ENCODE data around the gene YTHDF1. TPM values are rescaled to one million over a fixed set of nuclear protein-coding genes. Genes with fewer than 3 reads are reported as not detected.
A peak's percentile ranks its signal among the peaks of the same experiment; 100 is the strongest.

The YTHDF1 gene
- total and polyA plus RNA-seq, 2 experiments from 2014 or later: 35.9 to 57.4 TPM

DNA sequence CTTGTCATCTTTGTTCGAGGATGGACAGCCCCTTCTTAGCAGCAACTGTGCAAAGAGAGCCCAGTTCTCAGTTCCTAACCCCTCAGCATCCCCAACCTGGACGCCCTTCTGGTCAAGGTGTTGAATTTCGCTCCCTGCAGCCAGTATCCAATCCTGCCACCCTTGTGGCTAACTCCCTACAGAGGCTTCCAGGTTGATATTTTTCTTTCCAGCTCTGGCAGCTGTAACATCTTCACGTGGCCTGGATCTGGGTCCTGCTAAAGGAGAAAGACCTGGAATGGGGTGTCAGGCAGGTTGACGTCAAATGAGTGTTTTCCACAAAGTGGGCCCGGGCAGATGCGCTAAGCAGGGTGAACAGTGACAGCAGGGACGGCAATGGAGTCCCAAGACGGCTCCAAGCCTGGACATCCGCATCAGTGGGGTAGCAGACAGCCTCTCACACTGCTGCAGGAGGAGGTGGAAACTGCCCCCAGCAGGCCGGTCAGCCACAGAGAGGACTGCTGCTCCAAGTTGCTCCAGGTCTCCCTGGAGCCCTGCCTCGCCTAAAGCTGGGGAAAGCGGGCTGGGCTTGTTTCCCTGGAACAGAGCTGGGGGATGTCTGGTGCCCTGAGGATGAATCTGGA is 1.0 kb upstream of the YTHDF1 start:
- no peaks in the 10 kb centered on the region for H3K27me3 ChIP-seq
- H3K9me3 ChIP-seq (ENCODE audit: low read depth): no peaks in the 10 kb centered on the region
- TF ChIP-seq, protein P1, sequence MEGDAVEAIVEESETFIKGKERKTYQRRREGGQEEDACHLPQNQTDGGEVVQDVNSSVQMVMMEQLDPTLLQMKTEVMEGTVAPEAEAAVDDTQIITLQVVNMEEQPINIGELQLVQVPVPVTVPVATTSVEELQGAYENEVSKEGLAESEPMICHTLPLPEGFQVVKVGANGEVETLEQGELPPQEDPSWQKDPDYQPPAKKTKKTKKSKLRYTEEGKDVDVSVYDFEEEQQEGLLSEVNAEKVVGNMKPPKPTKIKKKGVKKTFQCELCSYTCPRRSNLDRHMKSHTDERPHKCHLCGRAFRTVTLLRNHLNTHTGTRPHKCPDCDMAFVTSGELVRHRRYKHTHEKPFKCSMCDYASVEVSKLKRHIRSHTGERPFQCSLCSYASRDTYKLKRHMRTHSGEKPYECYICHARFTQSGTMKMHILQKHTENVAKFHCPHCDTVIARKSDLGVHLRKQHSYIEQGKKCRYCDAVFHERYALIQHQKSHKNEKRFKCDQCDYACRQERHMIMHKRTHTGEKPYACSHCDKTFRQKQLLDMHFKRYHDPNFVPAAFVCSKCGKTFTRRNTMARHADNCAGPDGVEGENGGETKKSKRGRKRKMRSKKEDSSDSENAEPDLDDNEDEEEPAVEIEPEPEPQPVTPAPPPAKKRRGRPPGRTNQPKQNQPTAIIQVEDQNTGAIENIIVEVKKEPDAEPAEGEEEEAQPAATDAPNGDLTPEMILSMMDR (IDR thresholded peaks at IDR 0.05; ENCODE audit: poor library complexity): no peak
- TF ChIP-seq EZH2phosphoT487 (IDR thresholded peaks at IDR 0.05; ENCODE audit: low read depth, severe bottlenecking, unreplicated experiment): no peak
- TF ChIP-seq EZH2 (IDR thresholded peaks at IDR 0.05; ENCODE audit: borderline replicate concordance): no peak
- peak overlapping the region; percentile 96 for H3K27ac ChIP-seq
- 80% methylated on average over 13 of the region's 13 CpGs for WGBS (ENCODE audit: low lambda C conversion rate, missing lambda C conversion rate)
- no peaks in the 10 kb centered on the region for H3K9me2 ChIP-seq (replicated peaks; ENCODE audit: insufficient read depth)
- peak overlapping the region; percentile 96 for H3K4me2 ChIP-seq
- H3K4me3 ChIP-seq: peak overlapping the region; percentile 55
- H3K79me2 ChIP-seq: peaks cover 38% of the 10 kb centered on the region
- DNase-seq (ENCODE audit: low spot score): no peak
- no peaks in the 10 kb centered on the region for H3K36me3 ChIP-seq (replicated peaks; ENCODE audit: insufficient read depth, low read depth)
- H2AFZ ChIP-seq: peak overlapping the region; percentile 97
- H4K20me1 ChIP-seq (ENCODE audit: insufficient read depth, poor library complexity, severe bottlenecking): peaks cover 37% of the 10 kb centered on the region
- H3K4me1 ChIP-seq (ENCODE audit: insufficient read depth): peaks cover 34% of the 10 kb centered on the region

DNA sequence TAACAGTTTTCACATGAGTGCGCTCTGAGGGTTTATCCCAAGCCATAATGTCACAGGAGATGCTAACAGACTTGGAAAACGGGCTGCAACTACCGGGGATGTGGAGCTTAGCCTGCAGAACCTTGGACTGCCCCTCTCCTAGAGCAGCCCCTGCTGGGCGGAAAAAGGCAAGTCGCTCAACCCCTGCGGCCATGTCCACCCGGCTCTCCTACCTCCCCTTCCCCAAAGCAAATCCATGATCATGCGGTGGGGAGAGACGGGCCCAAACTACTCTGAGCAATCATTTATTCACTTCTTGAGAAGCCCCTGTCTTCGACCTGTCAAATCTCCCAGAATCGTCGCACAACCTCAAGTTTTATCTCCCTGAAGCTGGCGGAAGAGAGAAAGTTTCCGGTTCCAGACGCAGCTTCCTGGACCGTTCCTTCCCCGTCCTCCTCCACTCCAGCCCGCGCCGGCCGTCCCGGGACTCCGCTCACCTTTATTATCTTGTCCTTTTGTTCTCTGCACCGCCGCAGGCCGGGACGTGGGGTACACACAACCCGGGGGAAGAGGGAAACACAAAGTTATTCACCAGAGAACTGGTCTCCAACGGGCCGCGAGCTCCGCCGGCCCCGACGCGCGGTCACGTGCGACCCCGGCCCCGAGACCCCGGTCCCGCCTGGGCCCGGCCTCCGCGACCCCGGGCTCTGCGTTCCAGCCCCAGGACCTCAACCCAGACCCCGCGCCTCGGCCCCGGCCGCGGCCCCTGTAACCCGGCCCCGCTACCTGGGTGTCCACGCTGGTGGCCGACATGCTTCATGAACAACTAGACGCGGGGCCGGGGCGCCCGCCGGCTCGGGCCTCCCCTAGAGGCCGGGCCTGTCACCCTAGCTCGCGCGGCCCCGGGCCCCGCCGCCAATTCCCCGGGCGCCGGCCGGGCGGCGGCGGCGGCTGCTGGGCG is 560 bp downstream of the YTHDF1 start:
- peak overlapping the region; percentile 85 for H3K4me2 ChIP-seq
- 3% methylated on average over 57 of the region's 81 CpGs for WGBS (ENCODE audit: low lambda C conversion rate, missing lambda C conversion rate)
- peak overlapping the region; percentile 76 for H2AFZ ChIP-seq
- no peaks in the 10 kb centered on the region for H3K36me3 ChIP-seq (replicated peaks; ENCODE audit: insufficient read depth, low read depth)
- TF ChIP-seq, protein P1 (IDR thresholded peaks at IDR 0.05; ENCODE audit: poor library complexity): peak; percentile 45
- TF ChIP-seq EZH2phosphoT487 (IDR thresholded peaks at IDR 0.05; ENCODE audit: low read depth, severe bottlenecking, unreplicated experiment): no peak
- DNase-seq (ENCODE audit: low spot score): peak; percentile 76
- H3K9me2 ChIP-seq (replicated peaks; ENCODE audit: insufficient read depth): no peaks in the 10 kb centered on the region
- no peaks in the 10 kb centered on the region for H3K9me3 ChIP-seq (ENCODE audit: low read depth)
- H3K79me2 ChIP-seq: peaks cover 53% of the 10 kb centered on the region
- H3K4me1 ChIP-seq (ENCODE audit: insufficient read depth): peaks cover 42% of the 10 kb centered on the region
- H3K27me3 ChIP-seq: no peaks in the 10 kb centered on the region
- peak overlapping the region; percentile 91 for H3K4me3 ChIP-seq
- H4K20me1 ChIP-seq (ENCODE audit: insufficient read depth, poor library complexity, severe bottlenecking): peaks cover 52% of the 10 kb centered on the region
- peak overlapping the region; percentile 86 for H3K27ac ChIP-seq

DNA sequence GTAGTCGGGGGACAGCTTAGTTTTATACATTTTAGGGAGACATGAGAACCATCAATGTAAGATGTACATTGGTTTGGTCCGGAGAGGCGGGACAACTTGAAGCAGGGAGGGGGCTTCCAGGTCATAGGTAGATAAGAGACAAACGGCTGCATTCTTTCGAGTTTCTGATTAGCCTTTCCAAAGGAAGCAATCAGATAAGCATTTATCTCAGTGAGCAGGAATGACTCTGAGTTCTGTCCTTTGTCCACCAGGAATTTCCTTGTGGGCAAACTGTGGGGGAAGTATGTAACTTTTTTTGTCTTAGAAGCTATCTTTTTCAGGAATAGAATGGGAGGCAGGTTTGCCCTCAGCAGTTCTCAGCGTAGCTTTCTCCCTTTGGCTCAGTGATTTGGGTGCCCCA is 1.4 kb downstream of the YTHDF1 start:
- peaks cover 62% of the 10 kb centered on the region for H3K79me2 ChIP-seq
- H3K4me2 ChIP-seq: peak overlapping the region; percentile 85
- H3K27me3 ChIP-seq: no peaks in the 10 kb centered on the region
- no peaks in the 10 kb centered on the region for H3K36me3 ChIP-seq (replicated peaks; ENCODE audit: insufficient read depth, low read depth)
- no peaks in the 10 kb centered on the region for H3K9me3 ChIP-seq (ENCODE audit: low read depth)
- TF ChIP-seq EZH2phosphoT487 (IDR thresholded peaks at IDR 0.05; ENCODE audit: low read depth, severe bottlenecking, unreplicated experiment) (no peak), EZH2 (IDR thresholded peaks at IDR 0.05; ENCODE audit: borderline replicate concordance) (no peak)
- TF ChIP-seq, protein P1 (IDR thresholded peaks at IDR 0.05; ENCODE audit: poor library complexity): no peak
- peaks cover 61% of the 10 kb centered on the region for H4K20me1 ChIP-seq (ENCODE audit: insufficient read depth, poor library complexity, severe bottlenecking)
- H3K9me2 ChIP-seq (replicated peaks; ENCODE audit: insufficient read depth): no peaks in the 10 kb centered on the region
- peak overlapping the region; percentile 86 for H3K27ac ChIP-seq
- H2AFZ ChIP-seq: no peak overlapping the region
- H3K4me3 ChIP-seq: peak overlapping the region; percentile 91
- 41% methylated on average over 6 of the region's 6 CpGs for WGBS (ENCODE audit: low lambda C conversion rate, missing lambda C conversion rate)
- DNase-seq (ENCODE audit: low spot score): no peak
- H3K4me1 ChIP-seq (ENCODE audit: insufficient read depth): peaks cover 42% of the 10 kb centered on the region

Measured in hepatocyte (in vitro differentiated cells).